CD14-positive monocyte (primary cell): Measurements from ENCODE around the gene CCDC136. TPM values are rescaled to one million over a fixed set of nuclear protein-coding genes. Genes with fewer than 3 reads are reported as not detected.
A peak's percentile ranks its signal among the peaks of the same experiment; 100 is the strongest.

Source experiments
- DNase-seq, 3 donors: peaks; one replicate each; pipeline ENCODE4 v3.0.0-alpha.2; 2011 to 2022
- H2AFZ ChIP-seq: 2 replicates; pipeline ENCODE4 v1.6.0; 2012; ENCODE audit warnings: mild to moderate bottlenecking, low read depth, low read length, inconsistent platforms; ENCODE audit not compliant: insufficient read depth, poor library complexity, severe bottlenecking
- H3K27ac ChIP-seq, 2 donors: 1 replicate in 1 of 2; 2 replicates in 1 of 2; pipeline ENCODE4 v1.5.1; 2012 to 2013; ENCODE audit warnings: low read length in 2 of 2, control low read depth in 1 of 2, inconsistent platforms in 1 of 2, low read depth in 1 of 2, mild to moderate bottlenecking in 1 of 2
- H3K27me3 ChIP-seq, 2 donors: one replicate each; pipeline versions ENCODE4 v1.6.0 to v1.6.1; 2011 to 2013; ENCODE audit warnings: low read length in 2 of 2; ENCODE audit not compliant: control insufficient read depth in 2 of 2, insufficient read depth in 2 of 2
- H3K36me3 ChIP-seq, 2 donors: replicated peaks in 1 of 2; 1 replicate in 1 of 2; 2 replicates in 1 of 2; pipeline versions ENCODE4 v1.5.1 to v1.6.1; 2012 to 2013; ENCODE audit warnings: low read length in 2 of 2, control low read depth in 1 of 2, inconsistent platforms in 1 of 2, mild to moderate bottlenecking in 1 of 2; ENCODE audit not compliant: insufficient read depth in 2 of 2, control insufficient read depth in 1 of 2
- H3K4me1 ChIP-seq, 2 donors: 1 replicate in 1 of 2; 2 replicates in 1 of 2; pipeline versions ENCODE4 v1.5.1 to v1.6.1; 2012 to 2013; ENCODE audit warnings: low read length in 2 of 2, control low read depth in 1 of 2, inconsistent platforms in 1 of 2, mild to moderate bottlenecking in 1 of 2, moderate library complexity in 1 of 2; ENCODE audit not compliant: insufficient read depth in 2 of 2, control insufficient read depth in 1 of 2
- H3K4me2 ChIP-seq: replicated peaks from 2 replicates; pipeline ENCODE3; 2012; ENCODE audit warnings: low read length, moderate library complexity, mild to moderate bottlenecking; ENCODE audit not compliant: poor library complexity, severe bottlenecking; ENCODE audit errors: extremely low read depth
- H3K4me3 ChIP-seq, 3 experiments: fragments of 200-600 bp in 1 of 3; sonication (generic) in 1 of 3; replicated peaks in 1 of 3; 1 replicate in 2 of 3; 2 replicates in 1 of 3; pipeline ENCODE4 v1.5.1; 2011 to 2013; ENCODE audit warnings: low read length in 3 of 3, mild to moderate bottlenecking in 3 of 3, control low read depth in 2 of 3, low read depth in 2 of 3, inconsistent platforms in 1 of 3, moderate library complexity in 1 of 3
- H3K79me2 ChIP-seq: 2 replicates; pipeline ENCODE4 v1.6.0; 2012; ENCODE audit warnings: mild to moderate bottlenecking, control low read depth, inconsistent platforms, low read length, moderate library complexity; ENCODE audit not compliant: insufficient read depth
- H3K9ac ChIP-seq: 2 replicates; pipeline ENCODE4 v1.6.0; 2017; ENCODE audit warnings: low read length, mild to moderate bottlenecking; ENCODE audit not compliant: insufficient read depth, poor library complexity, severe bottlenecking
- H3K9me3 ChIP-seq, 2 donors: replicated peaks in 1 of 2; 1 replicate in 1 of 2; 2 replicates in 1 of 2; pipeline versions ENCODE4 v1.5.1 to v1.6.1; 2012 to 2013; ENCODE audit warnings: low read length in 2 of 2, control low read depth in 1 of 2; ENCODE audit not compliant: control insufficient read depth in 1 of 2, insufficient read depth in 1 of 2
- H4K20me1 ChIP-seq: 2 replicates; pipeline ENCODE4 v1.6.0; 2012; ENCODE audit warnings: mild to moderate bottlenecking, low read length, control low read depth, moderate library complexity; ENCODE audit not compliant: insufficient read depth
- H3K27ac Mint-ChIP-seq, 7 donors: one replicate each; pipeline ENCODE4 v1.8.0; 2020; ENCODE audit warnings: mild to moderate bottlenecking in 7 of 7, mixed read lengths in 7 of 7, moderate library complexity in 6 of 7, inconsistent platforms in 2 of 7
- H3K27me3 Mint-ChIP-seq, 3 donors: one replicate each; pipeline ENCODE4 v1.8.0; 2021 to 2022; ENCODE audit warnings: low read depth in 3 of 3, mild to moderate bottlenecking in 3 of 3, mixed read lengths in 3 of 3, moderate library complexity in 3 of 3, inconsistent platforms in 1 of 3
- H3K36me3 Mint-ChIP-seq, 2 donors: one replicate each; pipeline ENCODE4 v1.8.0; 2020; ENCODE audit warnings: mixed read lengths in 2 of 2, inconsistent platforms in 1 of 2, mild to moderate bottlenecking in 1 of 2
- H3K4me1 Mint-ChIP-seq: one replicate; pipeline ENCODE4 v1.8.0; 2020; ENCODE audit warnings: mild to moderate bottlenecking, mixed read lengths
- H3K4me3 Mint-ChIP-seq, 2 donors: one replicate each; pipeline ENCODE4 v1.8.0; 2020; ENCODE audit warnings: mild to moderate bottlenecking in 2 of 2, mixed read lengths in 2 of 2, moderate library complexity in 1 of 2
- H3K9me3 Mint-ChIP-seq, 7 donors: one replicate each; pipeline ENCODE4 v1.8.0; 2020 to 2022; ENCODE audit warnings: mixed read lengths in 7 of 7, mild to moderate bottlenecking in 6 of 7, moderate library complexity in 6 of 7, inconsistent platforms in 2 of 7
- CTCF ChIP-seq: fragments of 200-600 bp; IDR thresholded peaks from one replicate; pipeline ENCODE4 v1.8.0; 2022; ENCODE audit warnings: antibody characterized with exemption, mild to moderate bottlenecking
- WGBS: methylation state at CpG from one replicate; pipeline ENCODE4 v1.1.5; 2013; ENCODE audit warnings: missing lambda C conversion rate; ENCODE audit not compliant: insufficient coverage; 5-methylcytosine and 5-hydroxymethylcytosine counted together
- intact Hi-C, 2 donors: fragments of 100-400 bp; cut with micrococcal nuclease; formaldehyde crosslinking; loops; one replicate each; pipeline versions ENCODE4 v1.15.0 to v1.15.1; 2023
- polyA plus RNA-seq, 3 donors: library from polyadenylated mRNA; depleted of rRNA in 1 of 3; unstranded in 2 of 3; stranded (reverse) in 1 of 3; fragments of 300-500 nt in 2 of 3; fragments of >200 nt in 1 of 3; fragmentation: Illumina TruSeq in 2 of 3; gene quantifications; 1 replicate in 2 of 3; 2 replicates in 1 of 3; pipeline ENCODE4 v1.2.3, GENCODE V29; 2012 to 2021

Gene CCDC136
- polyA plus RNA-seq, 3 donors = 0.26 to 2.6 TPM; not detected in 1

- Histone ChIP-seq H2AFZ (no peak overlapping the region), H3K4me1 (no peaks in the 10 kb centered on the region), H3K9ac (no peak overlapping the region), H3K4me3 (no peak overlapping the region), H3K9me3 (no peaks in the 10 kb centered on the region), H4K20me1 (no peaks in the 10 kb centered on the region), H3K79me2 (no peaks in the 10 kb centered on the region), H3K4me2 (no peak overlapping the region), H3K36me3 (peaks cover 75 to 95% of the 10 kb centered on the region in 2 donors), H3K27me3 (no peaks in the 10 kb centered on the region), H3K27ac (no peak overlapping the region)
- no peak for DNase-seq
- no peak overlapping the region for H3K27ac Mint-ChIP-seq
- peaks cover 66 to 84% of the 10 kb centered on the region in 2 donors for H3K36me3 Mint-ChIP-seq
- whole genome bisulfite sequencing = 100% methylated on average over 1 of the region's 1 CpG
- no peaks in the 10 kb centered on the region for H3K9me3 Mint-ChIP-seq
- H3K4me3 Mint-ChIP-seq = no peak overlapping the region
- no peaks in the 10 kb centered on the region for H3K27me3 Mint-ChIP-seq
- intact Hi-C loops = no loop called here
- TF ChIP-seq CTCF = no peak
- no peaks in the 10 kb centered on the region for H3K4me1 Mint-ChIP-seq
Measured at GRCh38 chr7:128758553-128758952, 33.2 kb upstream of the CCDC136 start.

DNA sequence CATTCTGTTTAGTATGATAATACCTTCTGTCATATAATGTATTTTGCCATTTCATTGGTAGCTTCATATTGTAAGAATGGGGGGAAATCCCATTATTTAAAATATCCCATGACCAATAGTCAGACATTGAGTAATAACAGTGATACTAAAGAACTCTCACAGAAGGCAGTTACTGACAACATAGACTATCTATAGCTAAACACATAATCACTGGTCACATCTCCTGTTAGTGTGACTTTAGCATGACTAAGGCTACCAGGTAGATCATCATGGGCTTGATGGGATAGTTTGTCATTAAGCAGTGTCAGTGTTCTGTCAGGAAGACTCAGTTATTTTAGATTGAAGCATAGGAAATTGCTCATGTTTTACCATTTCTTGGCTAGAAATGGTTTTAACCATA lies 32.5 kb upstream of the CCDC136 start:
- Histone ChIP-seq H3K27me3 (no peaks in the 10 kb centered on the region), H3K79me2 (no peaks in the 10 kb centered on the region), H4K20me1 (no peaks in the 10 kb centered on the region), H3K4me3 (no peak overlapping the region), H3K9me3 (no peaks in the 10 kb centered on the region), H3K36me3 (peaks cover 75 to 95% of the 10 kb centered on the region in 2 donors), H3K4me1 (no peaks in the 10 kb centered on the region), H3K27ac (no peak overlapping the region), H3K9ac (no peak overlapping the region), H2AFZ (no peak overlapping the region), H3K4me2 (no peak overlapping the region)
- no peaks in the 10 kb centered on the region for H3K9me3 Mint-ChIP-seq
- DNase-seq = peak in 1 of 3 donors; percentile 19
- H3K4me1 Mint-ChIP-seq = no peaks in the 10 kb centered on the region
- H3K27ac Mint-ChIP-seq = no peak overlapping the region
- no peaks in the 10 kb centered on the region for H3K27me3 Mint-ChIP-seq
- intact Hi-C loops = no loop called here
- no peak for TF ChIP-seq CTCF
- H3K4me3 Mint-ChIP-seq = no peak overlapping the region
- H3K36me3 Mint-ChIP-seq = peaks cover 65 to 84% of the 10 kb centered on the region in 2 donors
